Measurements from ENCODE around the gene PRSS12. TPM values are rescaled to one million over a fixed set of nuclear protein-coding genes. Genes with fewer than 3 reads are reported as not detected.

Gene PRSS12
- total and polyA plus RNA-seq, 9 donors, result 0.35 to 5.9 (median 1.2) TPM

GRCh38 chr4:118329849-118330248 lies 23.0 kb downstream of the PRSS12 start:
- no peak for DNase-seq
- Histone ChIP-seq H3K4me1 (ENCODE audit: insufficient read depth) (no peaks in the 10 kb centered on the region), H3K27me3 (no peaks in the 10 kb centered on the region), H3K9me3 (no peaks in the 10 kb centered on the region), H3K4me3 (no peak overlapping the region), H3K27ac (no peak overlapping the region), H3K36me3 (no peaks in the 10 kb centered on the region)
- intact Hi-C loops (cut with DNase I), result no loop called here
- WGBS, 3 donors, result 94 to 95% (median 94%) methylated on average over 5 of the region's 5 CpGs
- TF ChIP-seq EP300 (IDR thresholded peaks at IDR 0.05) (no peak), POLR2A (IDR thresholded peaks at IDR 0.05) (no peak)
- TF ChIP-seq, protein P1, sequence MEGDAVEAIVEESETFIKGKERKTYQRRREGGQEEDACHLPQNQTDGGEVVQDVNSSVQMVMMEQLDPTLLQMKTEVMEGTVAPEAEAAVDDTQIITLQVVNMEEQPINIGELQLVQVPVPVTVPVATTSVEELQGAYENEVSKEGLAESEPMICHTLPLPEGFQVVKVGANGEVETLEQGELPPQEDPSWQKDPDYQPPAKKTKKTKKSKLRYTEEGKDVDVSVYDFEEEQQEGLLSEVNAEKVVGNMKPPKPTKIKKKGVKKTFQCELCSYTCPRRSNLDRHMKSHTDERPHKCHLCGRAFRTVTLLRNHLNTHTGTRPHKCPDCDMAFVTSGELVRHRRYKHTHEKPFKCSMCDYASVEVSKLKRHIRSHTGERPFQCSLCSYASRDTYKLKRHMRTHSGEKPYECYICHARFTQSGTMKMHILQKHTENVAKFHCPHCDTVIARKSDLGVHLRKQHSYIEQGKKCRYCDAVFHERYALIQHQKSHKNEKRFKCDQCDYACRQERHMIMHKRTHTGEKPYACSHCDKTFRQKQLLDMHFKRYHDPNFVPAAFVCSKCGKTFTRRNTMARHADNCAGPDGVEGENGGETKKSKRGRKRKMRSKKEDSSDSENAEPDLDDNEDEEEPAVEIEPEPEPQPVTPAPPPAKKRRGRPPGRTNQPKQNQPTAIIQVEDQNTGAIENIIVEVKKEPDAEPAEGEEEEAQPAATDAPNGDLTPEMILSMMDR (IDR thresholded peaks at IDR 0.05), result no peak

- Histone ChIP-seq H3K27me3 (no peaks in the 10 kb centered on the region), H3K4me1 (ENCODE audit: insufficient read depth) (no peaks in the 10 kb centered on the region), H3K4me3 (no peak overlapping the region), H3K9me3 (no peaks in the 10 kb centered on the region), H3K36me3 (no peaks in the 10 kb centered on the region), H3K27ac (no peak overlapping the region)
- DNase-seq, result no peak
- intact Hi-C loops (cut with DNase I), result no loop called here
- TF ChIP-seq, protein P1 (IDR thresholded peaks at IDR 0.05), result no peak
- TF ChIP-seq POLR2A (IDR thresholded peaks at IDR 0.05) (no peak), EP300 (IDR thresholded peaks at IDR 0.05) (no peak)
- whole genome bisulfite sequencing, 3 donors, result 33 to 46% (median 40%) methylated on average over 4 of the region's 4 CpGs
Observed at GRCh38 chr4:118327554-118328241, 25.1 kb downstream of the PRSS12 start.

- Histone ChIP-seq H3K27ac (no peak overlapping the region), H3K36me3 (no peaks in the 10 kb centered on the region), H3K9me3 (no peaks in the 10 kb centered on the region), H3K4me1 (ENCODE audit: insufficient read depth) (no peaks in the 10 kb centered on the region), H3K4me3 (no peak overlapping the region), H3K27me3 (no peaks in the 10 kb centered on the region)
- intact Hi-C loops (cut with DNase I), result no loop called here
- TF ChIP-seq EP300 (IDR thresholded peaks at IDR 0.05) (no peak), POLR2A (IDR thresholded peaks at IDR 0.05) (no peak)
- TF ChIP-seq, protein P1 (IDR thresholded peaks at IDR 0.05), result no peak
- no peak for DNase-seq
- WGBS, 3 donors, result 76 to 96% (median 92%) methylated on average over 2 of the region's 2 CpGs
Observed at GRCh38 chr4:118326585-118326984, 26.2 kb downstream of the PRSS12 start.

DNA sequence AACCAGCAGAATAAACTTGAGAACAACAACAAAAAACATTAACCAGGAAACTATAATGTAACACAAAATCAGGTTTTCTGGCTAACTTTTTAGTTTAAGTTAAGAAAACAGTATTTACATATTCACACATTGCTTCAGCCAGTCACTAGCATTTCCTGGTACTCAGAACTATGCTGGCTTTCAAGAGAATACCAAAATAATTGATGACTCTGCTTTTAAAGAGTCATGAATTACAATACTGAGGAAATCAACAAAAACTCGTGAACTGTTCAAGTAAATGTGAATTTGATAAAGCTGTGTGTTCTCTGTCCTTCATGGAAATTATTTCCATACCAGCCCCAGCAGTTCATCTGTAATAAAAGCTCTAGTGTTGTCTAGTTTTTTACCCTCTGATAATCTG lies 27.4 kb downstream of the PRSS12 start:
- Histone ChIP-seq H3K9me3 (no peaks in the 10 kb centered on the region), H3K4me1 (ENCODE audit: insufficient read depth) (no peaks in the 10 kb centered on the region), H3K27ac (no peak overlapping the region), H3K4me3 (no peak overlapping the region), H3K36me3 (no peaks in the 10 kb centered on the region), H3K27me3 (no peaks in the 10 kb centered on the region)
- 13 to 15% (median 13%) methylated on average over 1 of the region's 1 CpG for WGBS, 3 donors
- intact Hi-C loops (cut with DNase I), result no loop called here
- no peak for DNase-seq
- TF ChIP-seq POLR2A (IDR thresholded peaks at IDR 0.05) (no peak), EP300 (IDR thresholded peaks at IDR 0.05) (no peak)
- TF ChIP-seq, protein P1 (IDR thresholded peaks at IDR 0.05), result no peak

Measured in ovary (tissue), 9 donors.